ENCODE measurements around the gene SPOCK2. TPM values are rescaled to one million over a fixed set of nuclear protein-coding genes. Genes with fewer than 3 reads are reported as not detected.

The SPOCK2 gene
- total and polyA plus RNA-seq, 10 of the 15 experiments (the other 5 are each of a cell fraction or from before 2014, with no cell fraction given): 0.02 to 1.5 (median 0.58) TPM

GRCh38 chr10:72027498-72027897 is 60.9 kb downstream of the SPOCK2 start:
- ATAC-seq: no peak
- BruUV-seq (replicated peaks): no TSS peak

GRCh38 chr10:72026278-72027111 is 61.9 kb downstream of the SPOCK2 start:
- in situ Hi-C loops (cut with MboI) (no loop called here), intact Hi-C loops (cut with micrococcal nuclease; ENCODE audit: unreplicated experiment) (no loop called here)
- WGBS (ENCODE audit: insufficient coverage, insufficient replicate concordance, low lambda C conversion rate, missing lambda C conversion rate): 37% methylated on average over 14 of the region's 14 CpGs
- Histone ChIP-seq H3K4me3 (no peak overlapping the region), H4K20me1 (ENCODE audit: control insufficient read depth, insufficient read depth) (no peaks in the 10 kb centered on the region), H3K79me2 (ENCODE audit: control insufficient read depth, insufficient read depth, low read length) (no peaks in the 10 kb centered on the region), H3K9me3 (replicated peaks; ENCODE audit: control insufficient read depth, insufficient read depth, low read length) (no peaks in the 10 kb centered on the region), H3K27me3 (replicated peaks in 1 of 2; ENCODE audit: control insufficient read depth in 2 of 2, insufficient read depth in 2 of 2, low read length in 1 of 2) (peaks cover 2 to 4% of the 10 kb centered on the region in 2 experiments; a peak in 2 of 4 replicates), H3K27ac (ENCODE audit: control insufficient read depth, insufficient read depth) (no peak overlapping the region), H3K9ac (ENCODE audit: control insufficient read depth, insufficient read depth, low read length) (no peak overlapping the region), H2AFZ (ENCODE audit: control insufficient read depth, low read depth, low read length) (no peak overlapping the region), H3K4me1 (ENCODE audit: control insufficient read depth, insufficient read depth, low read length) (no peaks in the 10 kb centered on the region), H3K36me3 (ENCODE audit: control insufficient read depth in 2 of 2, insufficient read depth in 2 of 2, low read length in 1 of 2) (no peaks in the 10 kb centered on the region), H3K4me2 (ENCODE audit: control insufficient read depth, insufficient read depth) (no peak overlapping the region)
- BruUV-seq (replicated peaks): no TSS peak
- ChIA-PET CTCF (interaction anchor here (1.2 kb wide), 1 partner anchor 22 kb away, joined by 3 read pairs; no protein-coding TSS in a partner anchor), SMC1A (ENCODE audit: uncharacterized antibody, unreplicated experiment) (interaction anchor here (1.5 kb wide), 1 partner anchor 67 kb away, joined by 4 read pairs; no protein-coding TSS in a partner anchor), POLR2A (no interaction called here), RAD21 (ENCODE audit: unreplicated experiment) (interaction anchor here (0.8 kb wide), 1 partner anchor 71 kb away, joined by 3 read pairs; no protein-coding TSS in a partner anchor)
- DNase-seq (ENCODE audit: low read depth, low spot score): no peak
- TF ChIP-seq POU2F2 (IDR thresholded peaks at IDR 0.05; ENCODE audit: borderline replicate concordance, low read depth, low read length): no peak
- FAIRE-seq: no peak
- no peak for ATAC-seq

More at GRCh38 chr10:72027498-72027897, 60.9 kb downstream of the SPOCK2 start:
- Histone ChIP-seq H3K27me3 (replicated peaks in 1 of 2; ENCODE audit: control insufficient read depth in 2 of 2, insufficient read depth in 2 of 2, low read length in 1 of 2) (peaks cover 2 to 4% of the 10 kb centered on the region in 2 experiments; a peak in 2 of 4 replicates), H3K36me3 (ENCODE audit: control insufficient read depth in 2 of 2, insufficient read depth in 2 of 2, low read length in 1 of 2) (no peaks in the 10 kb centered on the region), H4K20me1 (ENCODE audit: control insufficient read depth, insufficient read depth) (no peaks in the 10 kb centered on the region), H3K79me2 (ENCODE audit: control insufficient read depth, insufficient read depth, low read length) (no peaks in the 10 kb centered on the region), H3K4me2 (ENCODE audit: control insufficient read depth, insufficient read depth) (no peak overlapping the region), H3K4me1 (ENCODE audit: control insufficient read depth, insufficient read depth, low read length) (no peaks in the 10 kb centered on the region), H3K27ac (ENCODE audit: control insufficient read depth, insufficient read depth) (no peak overlapping the region), H3K9me3 (replicated peaks; ENCODE audit: control insufficient read depth, insufficient read depth, low read length) (no peaks in the 10 kb centered on the region), H2AFZ (ENCODE audit: control insufficient read depth, low read depth, low read length) (no peak overlapping the region), H3K9ac (ENCODE audit: control insufficient read depth, insufficient read depth, low read length) (no peak overlapping the region), H3K4me3 (no peak overlapping the region)
- ChIA-PET RAD21 (ENCODE audit: unreplicated experiment) (no interaction called here), CTCF (no interaction called here), SMC1A (ENCODE audit: uncharacterized antibody, unreplicated experiment) (no interaction called here), POLR2A (no interaction called here)
- FAIRE-seq: no peak
- intact Hi-C loops (cut with micrococcal nuclease; ENCODE audit: unreplicated experiment) (no loop called here), in situ Hi-C loops (cut with MboI) (no loop called here)
- 21% methylated on average over 6 of the region's 6 CpGs for WGBS (ENCODE audit: insufficient coverage, insufficient replicate concordance, low lambda C conversion rate, missing lambda C conversion rate)
- no peak for TF ChIP-seq WRNIP1 (IDR thresholded peaks at IDR 0.05; ENCODE audit: borderline replicate concordance, low read depth, low read length)
- 0 out of 2 replicates have a peak, but pooled peaks have one; percentile 13 for TF ChIP-seq JUNB (IDR thresholded peaks at IDR 0.05)
- no peak for DNase-seq (ENCODE audit: low read depth, low spot score)

All from GM12878 (cell line).